ENCODE measurements around the gene ANKRD34A.

The ANKRD34A gene

GRCh38 chr1:145962157-145963102, 1.9 kb downstream of the ANKRD34A start (continued):
- peak; percentile 72 for TF ChIP-seq ZNF398 (tag by site-specific recombination; IDR thresholded peaks at IDR 0.05)
- TF ChIP-seq ZBTB20 (tag by site-specific recombination; IDR thresholded peaks at IDR 0.05) = peak; percentile 33; the same call in 1 of the 2 replicates
- no peak for TF ChIP-seq ZNF112 (tag by site-specific recombination; IDR thresholded peaks at IDR 0.05)
- TF ChIP-seq ZBTB48 (tag by site-specific recombination; IDR thresholded peaks at IDR 0.05) = peak; percentile 93
- peak; percentile 51; the same call in 1 of the 2 replicates for TF ChIP-seq ZBTB10 (tag by site-specific recombination; IDR thresholded peaks at IDR 0.05)
- peak; percentile 86 for TF ChIP-seq ZBTB17 (tag by site-specific recombination; IDR thresholded peaks at IDR 0.05)
- peak; percentile 61 for TF ChIP-seq GLIS2 (tag by site-specific recombination; IDR thresholded peaks at IDR 0.05)
- peak; percentile 33; the same call in 1 of the 2 replicates for TF ChIP-seq ZNF501 (tag by site-specific recombination; IDR thresholded peaks at IDR 0.05)
- peak; percentile 51 for TF ChIP-seq ZNF335 (tag by site-specific recombination; conservative IDR thresholded peaks at IDR 0.05)
- peak; percentile 31; the same call in 1 of the 2 replicates for TF ChIP-seq GLIS1 (tag by site-specific recombination; IDR thresholded peaks at IDR 0.05)
- TF ChIP-seq ZFHX2 (tag by site-specific recombination; conservative IDR thresholded peaks at IDR 0.05) = peak; percentile 70
- TF ChIP-seq ZBTB11 (tag by site-specific recombination; conservative IDR thresholded peaks at IDR 0.05; ENCODE audit: low read depth) = 0 out of 2 replicates have a peak, but pooled peaks have one; percentile 20
- TF ChIP-seq ZNF518A (tag by site-specific recombination; conservative IDR thresholded peaks at IDR 0.05; ENCODE audit: low read depth) = no peak
- peak; percentile 27 for TF ChIP-seq ZBTB26 (tag by site-specific recombination; optimal IDR thresholded peaks at IDR 0.05)
- 0 out of 2 replicates have a peak, but pooled peaks have one; percentile 11 for TF ChIP-seq INSM2 (tag by site-specific recombination; IDR thresholded peaks at IDR 0.05)
